Measurements from ENCODE around the gene COL25A1.
"Not testable (repeated sequence)": the region's sequence is repeated elsewhere in the genome, so short reads cannot be mapped to it uniquely, and the experiment has no call there.

COL25A1 gene

DNA sequence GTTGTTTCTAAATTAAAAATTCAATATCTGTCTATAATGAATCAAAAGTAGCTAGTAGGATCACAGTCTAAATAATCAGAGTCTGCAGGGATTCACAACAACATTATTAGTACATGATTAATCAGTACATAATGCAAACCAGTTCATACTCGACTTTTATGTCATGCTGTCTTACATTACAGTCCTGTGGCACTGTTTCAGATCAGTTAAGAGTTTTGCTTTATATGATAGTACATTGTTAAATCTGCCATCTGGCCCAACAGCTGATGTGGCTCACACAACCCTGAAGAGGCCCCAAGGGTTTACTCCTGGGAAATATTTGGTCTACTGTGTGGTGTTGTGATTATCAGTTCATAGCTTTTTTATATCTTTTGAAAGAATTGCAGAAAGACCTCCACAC, 292.5 kb downstream of the COL25A1 start:
- no peak for DNase-seq

DNA sequence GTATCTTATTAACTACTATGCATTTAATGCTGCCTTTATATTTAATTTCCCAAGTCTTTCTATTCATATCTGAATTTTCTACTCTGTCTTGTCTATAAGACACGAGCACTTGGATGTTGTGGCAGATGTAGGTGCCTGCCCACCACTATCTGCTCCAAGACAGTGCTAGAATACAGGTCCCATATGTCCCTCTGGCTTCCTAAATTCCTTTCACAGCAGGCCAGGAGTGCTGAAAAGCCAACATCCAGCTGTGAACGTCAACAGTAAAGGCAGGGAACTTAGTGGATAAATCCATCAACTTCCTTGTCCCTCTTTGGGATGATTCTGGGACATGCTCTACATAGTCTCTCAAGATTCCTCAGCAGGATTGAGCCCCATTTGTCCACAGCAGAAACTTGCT, 294.5 kb downstream of the COL25A1 start:
- no peak for DNase-seq

DNA sequence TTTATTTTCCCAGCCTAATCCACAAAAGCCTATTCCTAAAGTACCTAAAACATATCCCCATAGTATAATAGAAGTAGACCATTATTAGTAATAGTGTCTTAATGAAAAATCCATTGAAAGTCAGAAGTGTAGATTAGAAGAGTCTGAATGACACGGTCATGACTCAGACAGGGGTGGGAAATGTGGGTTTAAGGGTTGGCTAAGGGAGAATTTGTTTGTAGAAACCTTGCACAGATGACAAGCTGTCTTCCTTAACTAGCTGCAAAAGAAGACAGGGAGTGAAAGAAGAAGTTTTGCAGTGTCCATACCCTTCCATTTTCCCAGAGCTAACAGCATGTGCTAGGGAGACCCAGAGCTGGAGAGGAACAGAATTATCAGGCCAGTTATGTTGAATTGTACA, 296.9 kb downstream of the COL25A1 start:
- no peak for DNase-seq

DNA sequence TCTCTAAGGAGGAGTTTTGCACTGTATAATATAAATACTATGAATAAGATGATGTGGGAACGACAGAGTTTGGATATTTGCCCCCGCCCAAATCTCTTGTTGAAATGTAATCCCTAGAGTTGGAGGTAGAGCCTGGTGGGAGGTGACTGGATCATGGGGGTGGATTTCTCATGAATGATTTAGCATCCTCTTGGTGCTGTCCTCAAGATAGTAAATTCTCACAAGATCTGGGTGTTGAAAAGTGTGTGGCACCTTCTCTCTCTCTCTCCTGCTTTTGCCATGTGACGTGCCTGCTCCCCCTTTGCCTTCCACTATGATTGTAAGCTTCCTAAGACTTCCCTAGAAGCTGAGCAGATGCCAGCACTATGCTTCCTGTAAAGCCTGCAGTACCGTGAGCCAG, 298.0 kb downstream of the COL25A1 start:
- DNase-seq = no peak

DNA sequence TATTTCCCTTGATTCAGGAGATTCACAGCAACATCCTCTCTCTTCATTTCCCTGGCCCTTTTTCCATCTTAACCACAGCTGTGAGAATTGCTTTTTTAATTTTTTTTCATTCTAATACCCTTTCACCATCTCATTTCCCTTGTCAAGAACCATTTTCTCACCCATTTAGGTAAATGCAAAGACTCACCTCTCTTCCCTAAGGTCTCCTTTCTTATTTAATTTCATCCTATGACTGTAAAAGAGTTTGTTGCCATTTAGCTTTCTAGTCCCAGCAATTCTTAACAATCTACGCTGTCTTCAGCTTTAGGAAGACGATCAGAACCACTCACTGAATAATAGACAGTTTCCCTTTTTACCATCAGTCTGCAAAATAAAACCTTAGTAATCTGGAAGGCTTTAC, 298.5 kb downstream of the COL25A1 start:
- no peak for DNase-seq

DNA sequence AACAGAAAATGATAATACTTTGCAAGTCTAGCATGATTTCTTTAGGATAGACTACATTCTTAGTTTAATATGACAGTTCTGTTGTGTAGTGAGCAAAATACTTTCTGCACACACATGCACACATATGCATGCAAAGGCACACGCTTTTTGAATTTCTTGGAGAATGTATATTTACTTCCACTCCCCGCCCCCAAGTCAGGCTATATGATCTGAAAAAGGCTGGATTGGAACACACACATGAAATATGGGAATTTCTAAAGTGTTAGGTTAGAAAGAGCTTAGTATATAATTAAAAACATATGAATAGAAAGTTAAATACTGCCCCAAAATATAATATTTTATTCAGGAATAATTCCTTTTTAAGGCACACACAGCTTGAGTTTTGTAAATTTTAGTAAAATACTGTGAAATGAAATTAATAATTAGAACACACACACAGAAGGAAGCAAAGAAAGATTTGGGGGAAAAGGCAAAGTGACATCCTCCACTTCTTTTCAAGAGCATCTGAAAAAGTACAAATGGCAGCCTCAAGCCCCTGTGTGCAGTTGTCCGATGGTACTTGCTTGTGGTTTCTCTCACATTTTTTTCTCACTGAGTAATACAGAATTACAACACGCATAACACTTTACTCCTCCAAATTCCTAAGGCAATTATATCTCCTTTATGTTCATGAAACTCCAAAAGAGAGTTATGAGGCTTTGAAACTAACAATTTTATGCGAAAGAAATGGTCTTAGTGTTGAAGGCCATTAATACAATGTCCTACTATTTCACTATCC, 310.7 kb downstream of the COL25A1 start:
- DNase-seq = no peak

DNA sequence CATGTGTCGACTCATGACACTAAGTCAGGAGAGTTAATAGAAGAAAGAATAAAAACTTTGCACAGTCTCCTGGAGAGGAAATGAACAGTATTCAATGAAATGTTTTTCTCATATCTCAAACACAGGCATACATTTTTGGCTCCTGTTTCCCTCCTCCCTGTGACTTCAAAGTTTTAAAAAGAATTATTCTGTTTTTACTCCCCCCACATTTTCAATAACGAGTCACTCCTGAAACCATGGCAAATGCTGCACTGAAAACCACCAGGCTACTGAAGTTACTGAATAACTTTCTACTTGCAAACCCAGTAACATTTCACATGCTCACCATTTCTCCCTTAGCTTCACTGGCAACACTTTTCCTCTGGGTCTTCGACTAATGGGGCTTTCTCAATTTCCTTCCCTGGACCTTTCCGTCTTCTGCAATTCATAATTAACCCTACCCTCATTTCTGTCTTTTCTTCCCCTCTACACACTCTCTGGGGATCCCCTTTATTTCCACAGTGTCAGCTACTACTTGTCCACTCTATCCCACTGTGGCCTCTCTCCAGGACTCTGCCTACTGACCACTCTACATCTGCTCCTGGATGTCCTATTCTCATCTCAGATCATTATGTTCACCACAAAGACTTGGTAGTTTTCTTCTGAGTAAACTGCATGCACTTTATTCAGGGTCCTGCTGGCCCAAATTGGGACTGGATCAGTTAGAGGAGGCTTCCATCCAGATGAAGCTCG, 313.8 kb downstream of the COL25A1 start:
- DNase-seq = no peak

DNA sequence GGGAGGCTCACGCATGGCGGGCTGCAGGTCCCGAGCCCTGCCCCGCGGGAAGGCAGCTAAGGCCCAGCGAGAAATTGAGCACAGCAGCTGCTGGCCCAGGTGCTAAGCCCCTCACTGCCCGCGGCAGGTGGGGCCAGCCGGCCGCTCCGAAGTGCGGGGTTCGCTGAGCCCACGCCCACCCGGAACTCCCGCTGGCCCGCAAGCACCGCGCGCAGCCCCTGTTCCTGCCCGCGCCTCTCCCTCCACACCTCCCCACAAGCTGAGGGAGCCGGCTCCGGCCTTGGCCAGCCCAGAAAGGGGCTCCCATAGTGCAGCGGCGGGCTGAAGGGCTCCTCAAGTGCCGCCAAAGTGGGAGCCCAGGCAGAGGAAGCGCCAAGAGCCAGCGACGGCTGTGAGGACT, 318.0 kb downstream of the COL25A1 start:
- not testable (repeated sequence) for DNase-seq

DNA sequence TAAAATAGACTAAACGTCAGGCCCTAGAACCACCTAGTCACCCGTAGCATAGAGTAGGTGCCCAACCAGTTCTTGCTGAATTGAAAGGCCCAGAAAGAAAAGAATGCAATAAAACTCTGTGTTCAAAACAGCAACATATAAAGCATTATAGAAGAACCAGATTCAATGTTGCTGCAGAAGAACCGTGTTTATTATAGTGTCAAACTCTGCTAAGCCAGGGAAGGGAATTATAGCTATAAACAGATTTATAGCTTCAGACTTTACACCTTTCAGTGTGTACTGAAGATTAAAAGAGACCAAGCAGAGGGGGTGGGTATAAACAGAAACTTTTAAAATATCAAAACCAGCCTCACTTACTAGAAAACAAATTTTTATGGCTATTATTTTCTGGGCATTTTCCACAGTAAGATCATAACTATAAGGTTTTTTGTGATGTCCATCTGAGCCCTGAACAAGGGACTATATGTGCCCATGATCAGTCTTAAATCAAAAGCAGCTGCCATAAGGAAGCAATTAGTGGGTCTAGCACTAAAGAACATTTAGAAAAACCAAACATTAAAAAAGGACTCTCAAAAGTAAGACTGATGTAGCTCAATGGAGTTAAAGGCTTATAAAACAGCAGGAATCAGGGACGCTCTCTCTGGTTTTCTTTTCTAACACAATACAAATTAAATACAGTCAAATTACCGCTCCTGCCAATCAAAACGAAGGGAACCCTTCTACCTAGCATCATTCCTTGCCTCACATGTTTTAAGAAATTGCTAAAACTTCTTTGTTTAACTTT, 319.9 kb downstream of the COL25A1 start:
- DNase-seq = no peak

DNA sequence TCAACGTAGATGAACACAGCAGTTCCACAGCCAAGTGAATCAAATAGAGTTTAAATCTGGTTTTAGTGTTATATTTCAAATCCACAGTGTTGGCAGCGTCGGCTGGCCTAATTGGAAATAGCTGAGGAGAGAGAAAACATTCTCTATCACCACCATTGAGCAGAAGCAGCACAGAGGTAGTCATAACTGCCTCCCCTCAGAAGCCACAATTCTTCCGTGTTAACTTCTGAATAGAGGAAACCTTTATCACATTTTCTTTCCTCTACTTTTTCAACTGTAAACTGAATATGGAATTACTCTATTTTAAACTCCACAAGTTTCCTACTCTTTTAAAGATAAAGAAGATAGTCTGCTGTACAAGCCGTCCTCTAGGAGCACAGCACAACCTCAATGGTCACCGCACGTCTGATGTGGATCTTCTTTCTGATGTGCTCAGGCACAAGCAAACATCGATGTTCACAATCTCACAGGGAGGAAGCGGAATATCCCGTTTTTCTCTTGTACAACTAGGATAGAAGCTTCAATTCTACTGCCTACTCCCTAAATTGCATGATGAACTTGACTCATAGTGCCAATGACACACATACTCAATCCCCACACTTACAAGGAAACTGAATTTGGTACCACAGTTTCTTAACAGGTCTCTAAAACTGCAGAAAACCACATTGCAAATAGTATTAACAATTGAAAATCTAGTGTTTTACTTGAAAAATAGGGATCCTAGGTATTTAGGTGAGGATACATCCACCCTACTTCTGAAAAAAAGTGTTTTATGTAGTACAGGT, 321.8 kb downstream of the COL25A1 start:
- DNase-seq = no peak

DNA sequence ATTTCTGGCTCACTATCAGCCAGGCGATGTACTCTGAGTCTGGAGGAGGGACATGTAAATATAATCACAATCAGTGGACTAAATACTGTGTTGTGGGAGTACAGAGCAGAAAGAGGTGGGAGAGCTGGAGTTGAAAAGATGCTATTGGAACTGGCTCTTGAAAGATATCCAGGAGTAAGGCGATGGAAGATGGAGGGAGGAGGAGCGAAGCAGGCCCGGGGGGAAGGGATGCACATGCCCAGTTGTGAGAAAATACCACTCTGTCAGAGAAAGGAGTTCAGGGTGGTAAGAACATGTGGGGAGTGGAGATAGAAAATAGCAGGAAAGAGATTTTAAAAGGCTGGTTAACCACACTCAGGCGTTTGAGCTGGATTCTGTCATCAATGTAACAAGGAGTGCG, 322.7 kb downstream of the COL25A1 start:
- DNase-seq = no peak

DNA sequence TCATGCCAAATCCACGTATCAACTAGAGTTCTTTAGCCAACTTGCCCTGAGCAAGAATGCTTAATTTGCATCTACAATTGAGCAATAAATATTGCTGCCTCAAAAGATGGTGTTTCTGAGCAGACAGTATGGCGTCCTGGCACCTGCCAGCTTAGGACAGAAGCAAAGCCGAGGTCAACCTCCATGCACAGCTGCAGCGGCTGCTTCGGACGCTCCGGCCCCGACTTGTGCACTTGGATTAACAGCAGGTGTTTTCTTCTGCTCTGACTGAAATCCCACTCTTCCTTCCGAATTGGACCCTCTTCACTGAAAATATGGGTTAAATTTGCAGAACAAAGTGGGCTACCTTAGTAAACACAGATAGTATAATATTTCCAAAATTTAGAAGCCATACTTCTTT, 324.4 kb downstream of the COL25A1 start:
- no peak for DNase-seq

DNA sequence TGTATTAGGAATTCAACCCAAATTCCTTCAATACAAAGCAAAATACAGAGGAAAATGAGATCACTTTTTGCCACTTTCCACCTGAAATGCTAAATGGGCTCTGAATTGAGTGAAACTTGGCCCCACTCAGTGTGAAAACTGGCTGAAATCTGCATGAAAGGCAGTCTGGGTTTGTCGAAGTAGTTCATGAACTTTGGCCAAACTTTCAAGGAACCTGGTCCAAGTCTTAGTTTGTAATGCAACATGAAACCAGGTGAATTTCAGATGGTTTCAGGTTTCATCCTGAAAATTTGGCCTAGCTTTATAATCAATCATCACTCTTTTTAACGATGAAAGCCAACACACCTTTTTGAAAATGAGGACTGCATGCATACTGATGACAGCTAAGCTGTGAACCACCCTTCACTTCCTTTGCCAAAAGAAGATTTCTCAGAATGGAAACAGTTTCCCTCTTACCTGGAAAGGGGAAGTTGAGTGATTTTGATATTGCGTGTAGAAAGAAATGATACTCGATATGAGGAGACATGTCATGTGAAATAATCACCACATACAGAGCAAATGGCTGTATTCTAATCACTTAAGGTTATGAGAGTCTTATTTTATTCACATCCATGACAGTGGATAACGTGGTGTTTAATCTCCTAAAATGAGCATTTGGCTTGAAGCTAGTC, 329.7 kb downstream of the COL25A1 start:
- DNase-seq = no peak

DNA sequence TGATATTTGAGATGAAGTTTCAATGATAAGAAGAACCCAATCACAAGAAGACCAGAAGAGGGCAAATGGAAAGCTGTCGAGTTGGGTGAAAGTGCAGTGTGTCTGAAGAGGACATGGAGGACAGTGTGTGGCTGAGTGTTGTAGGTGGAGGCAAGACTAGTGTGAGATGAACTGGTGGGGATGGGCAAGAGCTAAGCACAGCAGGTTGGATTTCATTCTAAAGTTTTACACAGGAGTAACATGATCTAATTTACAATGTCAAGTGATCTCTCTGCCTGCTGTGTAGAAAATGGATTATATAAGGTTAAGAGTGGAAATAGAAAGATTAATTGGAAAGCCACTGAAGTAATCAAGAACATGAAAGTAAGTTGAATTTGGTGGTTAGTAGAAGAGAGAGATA, 331.0 kb downstream of the COL25A1 start:
- DNase-seq = no peak

DNA sequence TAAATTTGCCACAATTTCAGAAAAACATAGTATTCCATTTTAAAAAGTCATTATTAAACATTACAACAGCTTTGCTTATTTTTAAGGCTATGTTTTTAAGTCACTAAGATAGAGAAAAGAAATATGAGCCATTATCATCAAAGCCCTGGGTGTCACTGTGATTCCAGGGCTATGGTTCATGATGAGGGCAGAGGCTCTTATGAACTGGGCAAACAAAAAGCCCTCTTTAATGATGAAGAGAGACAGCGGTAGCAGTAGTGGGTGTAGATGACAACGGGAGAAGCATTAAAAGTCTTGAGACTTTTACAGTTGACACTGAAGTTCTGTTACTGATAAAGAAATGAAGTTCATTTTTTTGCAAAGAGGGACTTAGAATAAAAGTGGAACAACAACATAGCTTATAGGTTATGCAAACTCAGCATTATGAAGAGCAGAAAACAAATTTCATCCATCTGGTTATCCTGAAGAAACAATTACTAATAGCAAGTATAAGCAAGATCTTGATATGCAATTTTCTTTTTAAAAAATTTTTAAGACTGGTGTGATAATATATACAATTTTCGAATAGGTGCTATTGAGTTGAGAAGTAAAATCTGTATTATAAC, 336.9 kb downstream of the COL25A1 start:
- no peak for DNase-seq

DNA sequence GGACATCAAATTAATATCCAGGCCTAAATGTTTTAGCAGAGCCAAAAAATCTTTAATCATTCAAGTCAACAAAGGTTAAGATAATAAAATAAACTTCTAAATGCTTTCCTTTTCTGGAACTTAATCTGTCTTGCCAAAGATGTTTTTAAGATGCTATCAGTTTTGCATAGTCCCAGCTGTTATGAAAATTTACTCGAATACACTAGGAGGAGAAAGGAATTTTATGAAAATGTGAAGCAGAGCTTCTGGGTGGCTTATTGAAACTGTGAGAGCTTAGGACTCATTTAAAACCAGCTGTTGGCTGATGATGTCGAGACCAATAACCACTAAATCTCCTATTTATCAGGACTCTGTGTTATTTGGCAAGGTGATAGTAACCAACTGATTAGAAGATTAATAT, 337.4 kb downstream of the COL25A1 start:
- no peak for DNase-seq

DNA sequence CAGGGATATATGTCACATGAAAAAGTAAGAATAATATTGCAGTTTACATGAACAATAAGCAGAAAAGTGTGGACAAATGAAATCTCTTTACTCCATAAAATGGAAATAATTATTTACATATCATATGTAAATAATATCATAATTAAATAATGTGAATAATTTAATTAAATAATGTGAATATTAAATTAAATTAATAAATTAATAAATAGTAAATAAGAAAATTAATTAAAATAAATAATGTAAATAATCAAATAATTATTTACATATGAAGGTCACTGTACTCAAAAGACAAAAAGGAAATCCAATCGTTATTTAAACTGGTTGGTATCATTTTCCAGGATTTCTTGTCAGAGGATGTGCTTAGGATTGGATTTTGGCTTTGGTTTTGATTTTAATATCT, 338.5 kb downstream of the COL25A1 start:
- DNase-seq = no peak

DNA sequence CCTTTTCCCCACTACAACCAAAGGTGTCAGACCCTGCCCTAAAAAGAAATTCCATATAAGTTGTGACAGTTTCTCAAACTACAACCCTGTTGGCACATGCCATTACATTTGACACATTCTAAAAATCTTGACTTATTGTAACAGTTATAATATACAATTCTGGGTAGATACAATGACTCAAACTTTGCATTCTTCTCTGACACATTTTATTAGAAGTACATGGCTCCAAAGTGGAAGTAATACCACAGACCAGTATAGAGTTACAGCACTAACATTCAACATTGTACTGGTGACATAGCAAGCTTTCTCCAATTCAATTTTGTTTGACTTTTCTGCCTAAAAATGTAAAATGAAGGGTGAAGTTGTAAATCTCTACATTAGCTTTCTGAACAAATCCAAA, 343.0 kb downstream of the COL25A1 start:
- DNase-seq = no peak

DNA sequence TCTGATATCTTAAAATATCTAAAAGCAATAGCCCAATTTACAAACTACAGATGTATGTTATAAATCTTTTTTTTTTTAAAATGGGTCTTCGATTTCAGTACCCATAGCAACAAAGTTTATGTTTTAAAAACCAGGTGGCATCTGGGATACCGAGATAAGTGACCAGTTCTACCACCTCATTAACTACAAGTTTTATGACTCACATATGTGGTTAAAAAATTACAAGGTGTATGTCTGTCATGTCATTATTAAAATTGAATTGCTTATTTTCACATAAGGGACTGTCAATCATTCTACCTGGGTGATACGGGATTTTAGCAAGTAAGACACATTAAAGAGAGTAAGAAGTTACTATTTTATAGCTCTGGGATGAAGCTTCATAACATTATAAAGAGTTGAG, 347.6 kb downstream of the COL25A1 start:
- DNase-seq = no peak

DNA sequence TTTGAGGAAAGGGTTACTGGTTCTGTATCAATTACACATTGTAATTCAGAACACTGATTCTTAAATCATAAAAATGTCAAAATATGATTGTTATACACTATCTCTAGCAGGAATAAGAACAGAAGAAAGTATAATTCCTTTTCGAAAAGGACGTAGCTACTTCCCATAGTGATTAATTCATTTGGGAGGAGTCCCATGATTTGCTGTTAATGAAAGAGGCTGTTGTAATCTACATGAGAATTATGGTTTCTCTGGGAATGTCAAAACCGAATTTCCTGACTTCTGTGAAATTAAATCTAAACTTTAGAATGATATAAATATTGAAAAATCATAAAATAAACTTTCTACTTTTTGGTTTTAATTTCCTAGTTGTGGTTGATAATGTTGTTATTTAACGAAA, 348.5 kb downstream of the COL25A1 start:
- no peak for DNase-seq

DNA sequence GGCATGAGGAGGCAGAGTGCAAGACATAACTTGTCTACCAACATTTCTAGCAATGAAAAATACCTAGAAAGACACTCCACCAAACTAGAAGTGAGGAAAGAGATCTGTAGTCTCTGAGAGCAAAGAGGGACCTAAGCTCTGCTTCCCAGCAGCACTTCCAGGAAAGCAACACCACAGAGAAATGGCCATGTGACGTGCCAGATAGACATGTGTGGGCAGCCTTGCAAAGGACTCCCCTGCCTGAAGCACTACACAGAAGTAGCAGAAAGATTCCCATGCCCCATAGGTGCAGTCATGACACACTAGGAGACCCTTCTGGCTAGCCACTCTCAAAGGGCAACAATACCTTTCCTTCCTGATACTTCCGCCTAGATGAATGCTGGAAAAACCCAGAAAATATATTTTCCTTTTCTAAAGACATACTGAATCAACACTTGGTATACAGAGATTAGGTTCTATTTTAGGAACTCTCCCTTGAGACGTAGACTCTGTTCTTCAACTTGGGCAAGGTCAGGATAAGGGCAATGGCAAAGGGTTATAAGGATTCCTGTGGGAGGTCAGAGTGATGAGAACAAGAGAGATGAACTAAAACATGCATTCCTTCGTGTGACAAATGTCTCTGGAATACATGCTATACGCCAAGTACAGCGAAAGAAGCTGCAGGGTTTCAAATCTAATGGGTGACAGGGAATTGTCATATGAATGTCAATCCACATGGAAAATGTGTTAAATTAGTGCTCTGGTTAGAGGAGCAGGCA, 352.1 kb downstream of the COL25A1 start:
- no peak for DNase-seq

Measured in NCI-H1930 (cell line).